HL-60/S4 (cell line): ENCODE data around the gene LYPD4.

Experiments used
- in situ Hi-C: fragments of 300-500 bp; cut with MboI; formaldehyde crosslinking; loops from 2 replicates; pipeline ENCODE4 v1.14.3; 2022; ENCODE audit warnings: low sequenced_read_pairs

LYPD4 gene

DNA sequence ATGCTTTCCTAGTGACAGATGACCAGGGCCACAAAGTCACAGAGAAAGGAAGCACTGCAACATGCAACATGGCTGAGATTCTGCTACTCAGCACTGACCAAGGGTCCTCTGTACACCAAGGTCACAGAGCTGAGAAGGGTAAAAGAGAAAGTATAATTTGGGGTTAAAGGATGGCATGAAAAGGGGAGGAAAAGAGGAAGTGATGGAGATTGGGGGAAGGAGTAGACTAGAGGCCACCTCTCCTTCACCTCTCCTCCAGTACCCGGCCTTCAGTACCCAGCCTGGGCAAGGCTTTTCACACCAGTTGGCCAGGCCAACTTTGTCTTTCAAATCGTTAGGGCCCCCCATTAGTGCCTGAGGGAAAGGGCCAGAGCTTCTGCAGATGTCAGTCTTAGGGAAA lies 9.3 kb upstream of the LYPD4 start:
- in situ Hi-C loops, result no loop called here

DNA sequence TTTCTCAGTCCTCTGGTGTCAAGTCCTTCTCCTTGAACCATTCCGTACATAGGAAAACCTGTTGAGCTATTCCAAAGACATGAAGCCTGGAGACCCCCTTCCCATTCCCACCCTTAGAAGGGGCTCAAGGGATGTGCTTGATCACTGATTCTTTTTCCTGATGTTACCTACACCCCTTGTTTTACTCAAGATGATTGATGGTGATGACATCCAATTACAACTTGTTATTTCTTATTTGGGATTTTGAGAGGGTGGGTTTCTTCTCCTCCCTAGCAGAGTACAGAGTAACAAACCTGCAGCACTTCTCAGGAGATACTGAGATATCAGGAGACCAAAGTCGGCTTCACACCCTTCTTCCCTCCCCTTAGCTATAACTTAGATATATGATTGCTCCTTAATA lies 8.9 kb upstream of the LYPD4 start:
- in situ Hi-C loops, result no loop called here

DNA sequence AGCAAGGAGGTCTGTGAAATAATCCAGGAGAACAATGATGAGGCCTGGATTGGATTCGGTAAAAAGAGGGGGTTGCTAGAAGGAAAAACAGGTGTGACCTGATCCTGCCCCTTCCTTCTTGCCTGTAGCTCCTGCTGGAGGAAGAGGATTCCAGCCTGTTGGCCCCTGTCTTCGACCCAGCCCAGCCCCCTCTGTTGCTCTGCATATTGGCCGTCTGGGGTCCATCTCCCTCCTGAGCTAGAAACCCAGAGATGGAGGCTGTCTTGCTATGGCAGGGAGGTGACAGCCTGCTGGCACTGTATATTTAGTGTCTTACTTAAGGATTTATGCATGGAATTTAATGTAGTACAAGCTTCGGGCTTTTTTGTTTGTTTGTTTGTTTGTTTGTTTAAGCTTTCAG lies 7.0 kb upstream of the LYPD4 start:
- in situ Hi-C loops, result no loop called here

DNA sequence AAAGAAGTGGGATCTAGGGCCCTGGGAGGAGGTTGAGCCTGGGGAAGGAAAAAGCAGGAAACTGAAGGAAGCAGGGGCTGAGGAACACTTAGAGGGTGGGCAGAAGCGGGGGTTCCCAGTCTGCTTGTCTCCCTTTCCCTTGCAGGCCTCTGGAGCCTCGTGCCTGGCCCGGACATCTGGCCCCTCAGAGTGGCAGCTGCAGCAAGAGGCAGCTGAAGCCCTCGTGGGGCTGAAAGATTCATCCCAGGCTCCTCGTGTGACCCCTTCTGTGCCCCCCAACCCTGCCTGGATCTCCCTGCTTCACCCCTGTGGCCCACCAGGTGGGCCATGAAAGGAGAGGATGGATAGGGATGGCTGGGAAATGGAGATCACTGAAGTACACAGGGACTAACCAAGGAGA lies 5.9 kb upstream of the LYPD4 start:
- in situ Hi-C loops, result no loop called here

DNA sequence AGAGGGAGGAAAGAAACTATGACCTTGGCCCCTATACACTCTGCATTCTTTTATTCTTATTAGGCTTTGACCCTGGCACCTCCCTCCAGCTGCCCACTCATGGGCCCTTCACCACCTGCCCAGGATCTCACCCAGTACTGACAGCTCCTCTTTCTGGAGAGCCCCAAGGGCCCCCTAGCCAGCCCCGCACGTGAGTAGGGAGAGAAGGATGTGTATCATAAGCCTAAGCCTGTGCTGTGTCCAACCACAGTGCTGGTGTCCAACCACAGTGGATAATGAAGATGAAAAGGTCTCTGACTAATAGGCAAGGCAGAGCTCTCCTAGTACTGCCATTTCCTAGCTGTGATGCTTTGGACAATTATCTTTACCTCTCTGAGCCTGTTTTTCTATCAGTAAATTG lies 4.6 kb upstream of the LYPD4 start:
- in situ Hi-C loops, result no loop called here

DNA sequence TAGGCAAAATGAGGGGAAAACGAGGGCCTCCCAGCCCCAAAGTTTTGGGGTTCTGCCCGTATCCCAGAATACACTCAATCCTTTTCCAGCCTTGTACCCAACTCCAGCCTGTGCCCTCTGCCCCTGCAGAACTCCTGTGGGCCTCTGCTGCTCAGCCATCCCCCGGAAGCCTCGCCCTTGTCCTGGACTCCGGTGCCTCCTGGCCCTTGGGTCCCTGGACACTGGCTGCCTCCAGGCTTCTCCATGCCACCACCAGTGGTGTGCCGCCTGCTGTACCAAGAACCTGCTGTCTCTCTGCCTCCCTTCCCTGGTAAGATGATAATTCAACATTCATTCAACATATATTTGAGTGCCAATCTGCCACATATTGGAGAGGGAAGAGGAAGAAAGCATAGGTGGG lies 4.2 kb upstream of the LYPD4 start:
- in situ Hi-C loops, result no loop called here

DNA sequence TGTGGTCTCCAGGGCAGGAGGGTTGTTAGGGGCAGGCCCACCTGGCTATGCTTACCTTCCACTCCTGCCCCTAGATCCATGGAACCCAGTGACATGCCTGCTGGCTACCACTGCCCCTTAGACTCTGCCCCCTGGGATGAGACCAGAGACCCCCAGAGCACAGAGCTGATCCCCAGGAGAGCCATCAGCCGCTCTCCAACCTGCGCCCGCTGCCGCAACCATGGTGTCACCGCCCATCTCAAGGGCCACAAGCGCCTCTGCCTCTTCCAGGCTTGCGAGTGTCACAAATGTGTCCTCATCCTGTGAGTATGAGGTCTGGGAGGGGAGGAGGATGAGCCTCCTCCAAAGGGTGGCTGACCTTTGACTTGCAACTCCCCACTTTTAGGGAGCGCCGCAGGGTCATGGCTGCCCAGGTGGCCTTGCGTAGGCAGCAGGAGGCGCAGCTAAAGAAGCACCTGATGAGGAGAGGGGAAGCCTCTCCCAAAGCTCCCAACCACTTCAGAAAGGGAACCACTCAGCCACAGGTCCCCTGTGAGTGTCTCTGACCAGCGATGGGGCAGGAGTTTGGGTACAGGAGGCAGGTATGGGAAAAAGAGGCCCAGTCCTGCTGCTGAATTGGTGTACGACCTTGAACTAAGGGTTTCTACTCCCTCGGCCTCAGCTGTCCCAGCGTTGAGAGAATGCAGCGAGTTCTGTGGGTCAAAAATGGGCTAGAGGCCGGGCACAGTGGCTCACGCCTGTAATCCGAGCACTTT lies 3.0 kb upstream of the LYPD4 start:
- in situ Hi-C loops, result no loop called here

DNA sequence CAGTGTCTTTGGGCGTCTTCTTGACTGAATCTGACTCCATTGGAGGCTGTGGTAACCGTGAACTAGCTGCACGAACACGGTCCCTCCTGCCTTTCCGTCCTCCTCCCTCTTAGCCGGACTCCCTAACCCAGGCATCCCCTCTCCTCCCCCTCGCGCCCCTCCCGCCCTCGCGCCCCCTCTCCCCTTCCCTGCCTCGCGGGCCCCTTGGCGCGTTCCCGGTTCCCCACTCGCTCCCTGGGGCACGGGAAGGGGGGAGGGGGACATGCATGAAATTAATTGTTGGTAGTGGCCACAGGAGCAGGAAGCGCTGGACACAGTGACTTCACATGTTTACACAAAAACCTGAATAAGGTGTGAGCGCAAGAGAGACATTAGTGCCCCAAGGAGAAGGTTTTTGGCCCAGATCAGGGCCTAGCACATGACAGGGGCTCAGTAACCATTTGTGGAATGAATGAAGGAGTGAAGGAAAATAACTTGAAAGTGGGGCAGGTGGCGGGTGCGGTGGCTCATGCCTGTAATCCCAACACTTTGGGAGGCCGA lies 638 bp upstream of the LYPD4 start:
- in situ Hi-C loops, result no loop called here

DNA sequence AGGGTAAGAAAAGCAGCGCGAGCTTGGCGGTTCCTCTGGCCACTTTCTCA lies 343 bp upstream of the LYPD4 start, which contains the start of gene DMRTC2:
TSS of gene DMRTC2 (plus strand) at position 42 of the 50 bp plus-strand sequence. CDS start 2,387 bp downstream, outside the sequence.
- in situ Hi-C loops, result no loop called here

DNA sequence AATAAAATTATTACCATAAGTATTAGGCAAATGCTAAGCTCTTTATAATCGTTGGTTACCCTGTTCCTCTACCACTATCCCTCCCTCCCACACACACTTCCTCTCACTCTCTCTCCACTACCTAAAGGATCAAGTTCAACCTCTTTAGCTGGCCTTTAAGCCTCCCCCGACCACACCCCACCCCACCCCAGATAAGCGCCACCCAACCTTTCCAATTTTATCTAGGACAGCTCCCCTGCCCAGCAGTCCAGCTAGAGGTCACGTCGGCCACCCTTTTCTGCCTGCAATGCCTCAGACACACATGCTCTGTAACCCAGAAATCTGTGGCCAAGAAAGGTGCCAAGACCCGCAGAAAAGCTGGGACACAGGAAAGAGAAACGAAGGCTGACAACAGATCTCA lies 1.1 kb downstream of the LYPD4 start:
- in situ Hi-C loops, result no loop called here

DNA sequence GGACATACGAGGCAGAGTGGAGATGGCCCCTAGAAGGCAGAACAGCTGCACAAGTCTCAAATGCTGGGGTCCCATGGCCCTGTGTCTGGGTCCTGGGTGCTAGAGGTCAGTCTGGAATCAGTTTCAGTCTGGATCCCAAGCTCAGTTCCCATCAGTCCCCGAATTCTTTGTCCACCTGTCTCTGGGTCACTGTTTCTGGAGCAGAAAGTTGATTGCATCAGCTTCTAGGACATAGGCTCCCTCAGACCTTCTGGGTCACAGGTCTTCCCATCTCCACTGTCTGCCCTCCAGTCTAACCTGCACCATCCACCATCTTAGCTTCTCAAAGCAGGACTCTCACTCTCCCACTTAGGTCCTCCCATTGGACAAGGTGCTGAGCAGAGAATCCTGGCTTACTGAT lies 5.3 kb downstream of the LYPD4 start:
- in situ Hi-C loops, result no loop called here

DNA sequence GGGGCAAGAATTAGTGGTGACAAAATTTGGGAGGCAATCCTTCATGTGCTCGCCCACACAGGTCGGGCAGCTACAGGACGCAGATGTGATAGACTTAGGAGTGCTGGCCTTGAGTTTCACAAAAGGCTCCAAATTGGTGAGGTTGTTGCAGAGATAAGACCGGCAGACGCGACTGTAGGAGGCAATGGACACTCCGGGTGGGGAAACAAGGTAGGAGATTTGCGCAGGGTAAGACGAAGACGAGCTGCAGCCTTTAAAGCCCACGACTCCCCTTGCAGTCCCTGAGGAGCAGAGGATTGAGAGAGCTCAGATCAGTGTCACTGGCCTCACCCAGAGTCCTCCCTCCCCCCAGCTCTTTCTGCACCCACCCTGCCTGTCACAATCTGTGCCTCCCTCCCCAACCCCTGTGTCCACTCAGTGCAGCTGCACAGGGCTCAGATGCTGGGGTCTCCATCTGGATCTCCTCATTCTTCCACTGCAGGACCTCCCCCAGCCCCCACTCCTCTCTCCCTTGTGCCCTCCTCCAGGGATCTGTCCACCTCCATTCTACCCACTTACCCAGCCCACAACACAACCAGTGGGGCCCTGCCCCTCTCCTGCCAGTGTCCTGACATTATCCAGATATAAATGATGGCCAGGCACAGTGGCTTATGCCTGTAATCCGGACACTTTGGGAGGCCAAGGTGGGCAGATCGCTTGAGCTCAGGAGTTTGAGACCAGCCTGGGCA lies 6.3 kb downstream of the LYPD4 start:
- in situ Hi-C loops, result no loop called here

DNA sequence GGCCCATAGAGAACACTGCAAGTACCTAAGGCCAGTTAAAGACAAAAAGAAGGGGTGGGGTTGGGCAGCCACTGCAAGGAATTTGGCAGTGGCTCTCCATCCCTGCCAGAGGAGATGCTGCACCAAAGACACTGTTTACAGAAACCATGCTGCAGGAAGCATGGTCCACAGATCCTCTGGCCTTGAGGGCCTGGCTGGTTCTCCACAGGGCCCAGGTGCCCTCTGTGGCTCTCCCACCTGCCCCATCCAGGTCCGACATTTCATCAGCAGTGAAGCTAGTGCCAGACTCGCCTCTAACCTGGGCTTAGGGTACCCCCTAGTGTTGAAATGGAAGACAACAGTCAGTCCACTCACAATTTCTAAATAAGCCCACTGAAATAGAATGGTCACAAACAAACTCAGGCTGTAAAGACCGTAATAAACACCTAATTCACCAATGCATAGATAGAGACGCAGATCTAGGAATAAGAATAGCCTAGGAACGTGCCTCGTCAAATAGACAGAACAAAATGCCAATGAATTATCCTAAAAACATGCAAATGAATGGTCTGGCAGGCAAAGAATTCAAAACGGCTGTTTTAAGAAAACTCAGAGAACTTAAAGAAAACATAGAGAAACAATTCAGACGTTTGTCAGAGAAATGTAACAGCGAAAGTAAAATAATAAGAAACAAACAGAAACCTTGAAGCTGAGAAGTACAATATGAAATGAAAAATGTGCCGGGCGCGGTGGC lies 23.3 kb downstream of the LYPD4 start:
- in situ Hi-C loops, result no loop called here

DNA sequence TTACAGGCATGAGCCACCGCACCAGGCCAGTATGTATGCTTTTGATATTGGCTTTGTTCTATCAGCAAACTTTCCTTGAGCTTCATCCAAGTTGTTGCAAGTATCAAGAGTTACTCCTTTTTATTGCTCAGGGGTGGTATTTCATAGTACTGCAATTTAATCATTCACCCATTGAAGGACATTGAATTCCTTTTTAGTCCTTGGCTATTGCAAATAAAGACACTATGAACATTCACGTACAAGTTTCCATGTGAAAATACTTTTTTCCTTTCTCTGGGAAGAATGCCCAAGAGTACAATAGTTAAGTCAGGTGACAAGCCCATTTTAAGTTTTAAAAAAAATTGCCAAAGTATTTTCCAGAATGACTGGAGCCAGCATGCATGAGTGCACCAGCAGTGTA lies 27.7 kb downstream of the LYPD4 start:
- in situ Hi-C loops, result no loop called here

DNA sequence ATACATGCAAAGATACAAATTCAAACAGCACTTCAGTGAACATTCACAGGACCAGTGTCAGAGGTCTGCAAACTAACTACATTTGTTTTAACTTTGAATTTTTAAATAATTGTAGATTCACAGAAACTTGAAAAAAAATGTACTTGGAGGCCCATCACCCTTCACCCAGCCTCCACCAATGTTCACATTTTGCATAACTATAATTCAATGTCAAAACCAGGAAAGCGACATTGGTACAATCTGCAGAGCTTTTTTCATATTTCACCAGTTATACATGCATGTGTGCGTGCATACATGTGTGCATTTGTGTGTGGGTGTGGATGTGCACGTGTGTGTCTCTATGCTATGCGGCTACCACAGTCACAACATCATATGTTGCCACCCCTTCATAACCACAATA lies 29.2 kb downstream of the LYPD4 start:
- in situ Hi-C loops, result no loop called here

DNA sequence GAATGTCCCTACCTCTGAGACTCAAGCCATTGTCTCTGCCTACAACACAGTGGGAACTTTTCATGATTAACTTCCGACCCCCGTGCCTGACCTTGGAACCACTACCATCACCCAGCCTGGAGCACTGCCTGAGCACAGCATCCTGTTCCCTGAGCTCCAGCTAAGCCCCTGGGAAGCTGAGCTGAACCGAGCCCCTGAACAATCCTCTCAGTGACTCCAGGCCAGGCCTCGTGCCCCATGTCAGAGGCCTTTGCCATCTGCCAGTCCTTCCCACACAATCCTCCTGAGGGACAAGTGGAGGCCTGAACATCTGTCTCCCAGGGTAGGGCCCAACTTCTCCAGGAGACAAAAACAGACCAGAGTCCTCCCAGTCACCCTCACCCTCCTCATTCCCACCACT lies 30.6 kb downstream of the LYPD4 start:
- in situ Hi-C loops, result no loop called here

DNA sequence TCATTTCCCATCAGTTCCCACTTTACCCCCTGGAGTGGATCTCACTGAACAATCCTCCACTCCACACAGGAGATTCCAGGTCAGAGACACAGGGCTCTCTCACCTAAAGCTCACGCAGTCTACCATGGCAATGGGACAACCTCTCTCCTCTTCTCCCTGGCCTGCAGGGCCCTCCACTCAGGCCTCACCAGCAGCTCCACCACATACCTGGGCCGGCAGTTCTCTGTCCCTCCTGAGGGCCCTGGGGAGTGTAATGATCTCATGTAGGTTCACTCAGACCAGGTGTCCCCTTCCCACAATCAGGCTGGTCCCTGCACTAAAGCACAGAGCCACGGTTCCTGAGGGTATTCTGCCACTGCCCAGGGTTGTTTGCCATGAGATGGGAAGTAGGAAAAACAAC lies 32.5 kb downstream of the LYPD4 start:
- in situ Hi-C loops, result no loop called here

DNA sequence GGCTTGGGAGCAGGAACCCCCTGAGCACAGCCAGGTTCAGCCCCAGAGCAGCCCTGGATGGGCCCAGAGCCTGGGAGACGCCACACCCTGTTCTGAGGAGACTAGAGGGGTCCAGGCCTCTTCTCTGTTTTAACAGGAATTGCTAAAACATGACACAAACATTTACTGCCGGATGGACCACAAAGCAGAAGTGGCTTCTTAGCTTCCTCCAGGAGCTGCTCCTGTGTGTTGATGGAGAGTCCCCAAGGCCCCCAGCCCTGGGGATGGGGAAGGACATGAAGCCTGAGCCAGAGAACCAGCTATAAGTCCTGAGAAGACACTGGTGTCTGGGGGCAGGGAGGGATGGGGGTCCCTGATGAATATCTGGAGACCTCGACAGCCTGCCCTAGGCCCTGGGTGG lies 33.4 kb downstream of the LYPD4 start:
- in situ Hi-C loops, result no loop called here

DNA sequence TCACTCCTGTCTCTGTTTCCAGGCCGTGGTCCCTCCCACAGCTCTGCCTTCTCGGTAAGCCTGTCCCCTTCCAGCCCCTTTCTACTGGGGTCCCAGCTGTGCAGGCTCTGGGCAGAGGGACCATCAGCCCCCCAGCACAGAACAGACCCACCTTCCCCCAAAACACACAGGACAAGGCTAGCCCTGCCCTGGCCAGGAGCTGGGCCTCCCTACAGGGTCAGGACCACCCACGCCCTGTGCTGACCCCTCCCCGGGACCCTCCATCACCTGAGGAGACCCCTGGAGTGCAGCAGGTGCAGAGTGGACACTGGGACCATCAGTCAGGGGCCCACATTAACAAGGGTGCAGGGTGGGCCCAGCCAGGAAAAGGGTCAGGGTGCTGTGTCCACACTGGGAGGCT lies 34.2 kb downstream of the LYPD4 start:
- in situ Hi-C loops, result no loop called here

DNA sequence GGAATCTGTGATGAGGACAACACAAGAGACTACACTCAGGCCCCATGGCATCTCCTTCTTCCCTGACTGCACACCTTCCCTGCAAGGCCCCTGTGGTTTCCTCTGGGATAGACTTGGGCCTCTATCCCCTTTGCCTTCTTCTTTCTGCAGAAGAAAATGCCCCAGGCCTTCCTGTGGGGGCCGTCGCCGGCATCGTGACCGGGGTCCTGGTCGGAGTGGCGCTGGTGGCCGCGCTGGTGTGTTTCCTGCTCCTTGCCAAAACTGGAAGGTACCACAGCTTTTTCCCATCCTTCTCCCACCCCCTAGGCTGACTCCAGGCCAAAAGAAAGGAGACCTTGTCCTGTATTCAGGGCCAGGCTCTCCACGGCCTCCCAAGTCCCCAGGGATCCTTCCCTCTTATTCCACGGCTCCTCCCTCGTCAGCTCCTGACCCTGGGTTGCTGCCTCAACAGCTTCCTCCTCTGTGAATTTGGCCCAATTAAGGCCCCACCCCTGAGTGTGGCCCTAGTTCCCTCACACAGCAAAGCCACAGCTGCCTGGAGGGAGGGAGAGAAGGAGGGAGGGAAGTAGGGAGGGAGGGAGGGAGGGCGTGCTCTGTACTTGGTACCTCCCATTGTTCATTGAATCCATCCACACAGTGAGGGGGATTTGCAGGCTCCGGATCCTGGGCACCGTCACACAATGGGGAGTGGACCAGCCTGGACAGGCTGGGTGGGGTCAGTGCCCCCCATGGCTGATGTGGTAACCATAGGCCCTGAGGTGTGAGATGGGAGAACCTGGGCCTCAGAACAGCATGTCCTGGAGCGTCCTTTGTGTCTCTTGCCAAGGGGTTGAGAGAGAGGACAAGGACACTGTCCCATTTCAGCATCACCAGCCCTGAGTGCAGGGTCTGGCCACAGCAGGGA lies 35.6 kb downstream of the LYPD4 start:
- in situ Hi-C loops, result no loop called here

DNA sequence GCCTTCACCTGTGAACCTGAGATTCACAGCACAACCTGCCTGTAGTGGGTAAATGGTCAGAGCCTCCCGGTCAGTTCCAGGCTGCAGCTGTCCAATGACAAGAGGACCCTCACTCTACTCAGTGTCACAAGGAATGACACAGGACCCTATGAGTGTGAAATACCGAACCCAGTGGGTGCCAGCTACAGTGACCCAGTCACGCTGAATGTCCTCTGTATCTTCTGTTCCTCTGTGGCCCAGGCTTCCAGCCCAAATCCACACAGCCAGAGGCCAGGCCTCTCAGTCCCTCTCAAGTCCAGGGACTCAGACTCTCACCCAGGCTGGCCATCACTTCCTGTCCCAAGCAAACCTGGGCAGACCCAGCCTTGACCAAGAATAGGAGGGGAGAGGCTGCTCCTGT lies 37.3 kb downstream of the LYPD4 start:
- in situ Hi-C loops, result no loop called here
